Measurements from ENCODE around the gene RHBDF2. TPM values are rescaled to one million over a fixed set of nuclear protein-coding genes. Genes with fewer than 3 reads are reported as not detected.
"Not testable (repeated sequence)": the region's sequence is repeated elsewhere in the genome, so short reads cannot be mapped to it uniquely, and the experiment has no call there.

Gene RHBDF2
- total RNA-seq, 1 donor from 2014 or later, result 3.7 TPM

- H3K9ac ChIP-seq (ENCODE audit: low read depth in 1 of 3, low read length in 3 of 3), result peak overlapping the region in 2 of 3 donors; percentile 50 to 59
- not testable (repeated sequence) for H3K36me3 ChIP-seq (ENCODE audit: control insufficient read depth in 3 of 3, insufficient read depth in 3 of 3, low read length in 3 of 3); H3K9me3 ChIP-seq (ENCODE audit: control insufficient read depth in 3 of 3, low read length in 3 of 3); H3K27me3 ChIP-seq (ENCODE audit: control insufficient read depth in 3 of 3, insufficient read depth in 3 of 3, low read length in 3 of 3)
- H3K4me1 ChIP-seq (ENCODE audit: control insufficient read depth in 3 of 3, insufficient read depth in 3 of 3, low read length in 3 of 3), result peaks cover 56 to 57% (median 56%) of the 10 kb centered on the region in 3 donors
- H3K27ac ChIP-seq (ENCODE audit: low read depth, low read length), result peak overlapping the region; percentile 76
- H3K4me3 ChIP-seq (ENCODE audit: low read length in 3 of 3), result peak overlapping the region in 1 of 3 donors; percentile 35
Measured at GRCh38 chr17:76527016-76527415, 25.8 kb upstream of the RHBDF2 start.

GRCh38 chr17:76525513-76525833, 24.2 kb upstream of the RHBDF2 start:
- Histone ChIP-seq H3K27ac (ENCODE audit: low read depth, low read length) (peak overlapping the region; percentile 36), H3K4me1 (ENCODE audit: control insufficient read depth in 3 of 3, insufficient read depth in 3 of 3, low read length in 3 of 3) (peaks cover 41 to 44% (median 44%) of the 10 kb centered on the region in 3 donors)
- H3K36me3 ChIP-seq (ENCODE audit: control insufficient read depth in 3 of 3, insufficient read depth in 3 of 3, low read length in 3 of 3); H3K9me3 ChIP-seq (ENCODE audit: control insufficient read depth in 3 of 3, low read length in 3 of 3); H3K9ac ChIP-seq (ENCODE audit: low read depth in 1 of 3, low read length in 3 of 3); H3K4me3 ChIP-seq (ENCODE audit: low read length in 3 of 3); H3K27me3 ChIP-seq (ENCODE audit: control insufficient read depth in 3 of 3, insufficient read depth in 3 of 3, low read length in 3 of 3): not testable (repeated sequence)

GRCh38 chr17:76524598-76525512, 23.6 kb upstream of the RHBDF2 start:
- H3K36me3 ChIP-seq (ENCODE audit: control insufficient read depth in 3 of 3, insufficient read depth in 3 of 3, low read length in 3 of 3), result no peaks in the 10 kb centered on the region
- peak overlapping the region in 1 of 3 donors; percentile 50 for H3K9ac ChIP-seq (ENCODE audit: low read depth in 1 of 3, low read length in 3 of 3)
- H3K27ac ChIP-seq (ENCODE audit: low read depth, low read length), result peak overlapping the region; percentile 36
- peaks cover 0 to 4% (median 0%) of the 10 kb centered on the region in 3 donors for H3K27me3 ChIP-seq (ENCODE audit: control insufficient read depth in 3 of 3, insufficient read depth in 3 of 3, low read length in 3 of 3)
- H3K9me3 ChIP-seq (ENCODE audit: control insufficient read depth in 3 of 3, low read length in 3 of 3), result no peaks in the 10 kb centered on the region
- peak overlapping the region in 1 of 3 donors; percentile 13 for H3K4me3 ChIP-seq (ENCODE audit: low read length in 3 of 3)
- peaks cover 35 to 38% (median 38%) of the 10 kb centered on the region in 3 donors for H3K4me1 ChIP-seq (ENCODE audit: control insufficient read depth in 3 of 3, insufficient read depth in 3 of 3, low read length in 3 of 3)

DNA sequence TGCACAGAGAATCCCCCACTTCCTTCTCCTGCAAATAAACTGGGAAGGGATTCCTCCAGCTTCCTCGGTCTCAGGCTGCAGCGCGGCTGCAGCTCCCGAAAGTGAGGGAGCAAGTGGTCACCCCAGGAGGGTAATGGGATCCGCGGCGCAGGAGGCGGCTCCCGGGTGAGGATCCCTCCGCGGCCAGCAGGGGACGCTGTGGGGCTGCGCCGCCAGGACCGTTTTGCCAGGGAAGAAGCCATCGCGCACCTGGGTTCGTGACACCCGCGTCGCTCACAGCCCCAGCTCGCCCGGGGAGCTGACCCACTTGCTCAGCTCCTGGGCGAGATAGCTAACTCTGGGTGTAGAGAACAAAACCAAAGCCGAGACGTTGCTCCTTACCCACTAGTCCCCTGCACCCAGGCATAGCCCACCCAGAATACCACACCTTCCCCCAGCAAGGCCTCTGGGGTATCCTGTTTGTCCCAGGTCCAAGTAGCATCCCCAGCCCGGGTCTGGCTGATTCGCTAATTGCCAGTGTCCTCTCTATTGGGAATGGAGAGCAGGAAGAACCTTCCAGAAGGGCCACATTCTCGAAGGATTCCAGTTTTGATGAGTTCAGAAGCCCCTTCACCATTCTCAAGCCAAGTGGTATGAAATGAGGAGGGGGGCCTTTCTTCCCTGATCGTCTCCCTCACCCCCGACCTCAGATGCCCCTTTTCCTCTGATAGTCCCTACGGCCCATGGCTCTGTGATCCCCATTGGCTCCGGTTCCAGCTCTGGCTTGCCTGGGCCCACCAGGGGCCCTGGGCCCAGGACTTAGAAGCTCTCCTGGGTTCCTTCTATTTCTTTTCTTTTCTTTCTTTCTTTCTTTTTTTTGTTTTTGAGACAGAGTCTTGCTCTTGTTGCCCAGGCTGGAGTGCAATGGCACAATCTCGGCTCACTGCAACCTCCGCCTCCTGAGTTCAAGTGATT, 22.1 kb upstream of the RHBDF2 start:
- Histone ChIP-seq H3K9ac (ENCODE audit: low read depth in 1 of 3, low read length in 3 of 3) (peak overlapping the region in 1 of 3 donors; percentile 62), H3K27me3 (ENCODE audit: control insufficient read depth in 3 of 3, insufficient read depth in 3 of 3, low read length in 3 of 3) (peaks cover 0 to 4% (median 0%) of the 10 kb centered on the region in 3 donors), H3K4me1 (ENCODE audit: control insufficient read depth in 3 of 3, insufficient read depth in 3 of 3, low read length in 3 of 3) (peaks cover 22 to 26% (median 25%) of the 10 kb centered on the region in 3 donors), H3K9me3 (ENCODE audit: control insufficient read depth in 3 of 3, low read length in 3 of 3) (no peaks in the 10 kb centered on the region), H3K27ac (ENCODE audit: low read depth, low read length) (no peak overlapping the region), H3K4me3 (ENCODE audit: low read length in 3 of 3) (peak overlapping the region; percentile 1 to 41 (median 13)), H3K36me3 (ENCODE audit: control insufficient read depth in 3 of 3, insufficient read depth in 3 of 3, low read length in 3 of 3) (no peaks in the 10 kb centered on the region)

DNA sequence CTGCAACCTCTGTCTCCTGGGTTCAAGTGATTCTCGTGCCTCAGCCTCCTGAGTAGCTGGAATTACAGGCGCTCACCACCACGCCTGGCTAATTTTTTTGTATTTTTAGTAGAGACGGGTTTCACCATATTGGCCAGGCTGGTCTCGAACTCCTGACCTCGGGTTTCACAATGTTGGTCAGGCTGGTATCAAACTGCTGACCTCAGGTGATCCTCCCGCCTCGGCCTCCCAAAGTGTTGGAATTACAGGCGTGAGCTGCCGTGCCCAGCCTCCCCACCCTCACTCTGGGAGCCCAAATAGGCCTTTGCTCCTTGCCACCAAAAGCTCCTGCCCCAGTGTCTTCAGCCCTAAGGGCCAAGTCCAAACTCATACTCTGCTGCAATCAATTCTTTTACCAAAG, 20.5 kb upstream of the RHBDF2 start:
- H3K36me3 ChIP-seq (ENCODE audit: control insufficient read depth in 3 of 3, insufficient read depth in 3 of 3, low read length in 3 of 3); H3K27ac ChIP-seq (ENCODE audit: low read depth, low read length); H3K27me3 ChIP-seq (ENCODE audit: control insufficient read depth in 3 of 3, insufficient read depth in 3 of 3, low read length in 3 of 3); H3K9ac ChIP-seq (ENCODE audit: low read depth in 1 of 3, low read length in 3 of 3); H3K4me3 ChIP-seq (ENCODE audit: low read length in 3 of 3); H3K9me3 ChIP-seq (ENCODE audit: control insufficient read depth in 3 of 3, low read length in 3 of 3): not testable (repeated sequence)
- H3K4me1 ChIP-seq (ENCODE audit: control insufficient read depth in 3 of 3, insufficient read depth in 3 of 3, low read length in 3 of 3), result peaks cover 10 to 17% (median 16%) of the 10 kb centered on the region in 3 donors

GRCh38 chr17:76521262-76521661, 20.0 kb upstream of the RHBDF2 start:
- no peak overlapping the region for H3K9ac ChIP-seq (ENCODE audit: low read depth in 1 of 3, low read length in 3 of 3)
- no peaks in the 10 kb centered on the region for H3K36me3 ChIP-seq (ENCODE audit: control insufficient read depth in 3 of 3, insufficient read depth in 3 of 3, low read length in 3 of 3)
- H3K27ac ChIP-seq (ENCODE audit: low read depth, low read length), result no peak overlapping the region
- no peaks in the 10 kb centered on the region for H3K9me3 ChIP-seq (ENCODE audit: control insufficient read depth in 3 of 3, low read length in 3 of 3)
- H3K4me3 ChIP-seq (ENCODE audit: low read length in 3 of 3), result no peak overlapping the region
- peaks cover 0 to 4% (median 0%) of the 10 kb centered on the region in 3 donors for H3K27me3 ChIP-seq (ENCODE audit: control insufficient read depth in 3 of 3, insufficient read depth in 3 of 3, low read length in 3 of 3)
- H3K4me1 ChIP-seq (ENCODE audit: control insufficient read depth in 3 of 3, insufficient read depth in 3 of 3, low read length in 3 of 3), result peaks cover 10 to 17% (median 16%) of the 10 kb centered on the region in 3 donors

GRCh38 chr17:76519048-76519966, 18.1 kb upstream of the RHBDF2 start:
- no peak overlapping the region for H3K27ac ChIP-seq (ENCODE audit: low read depth, low read length)
- peaks cover 12 to 15% (median 14%) of the 10 kb centered on the region in 3 donors for H3K4me1 ChIP-seq (ENCODE audit: control insufficient read depth in 3 of 3, insufficient read depth in 3 of 3, low read length in 3 of 3)
- H3K36me3 ChIP-seq (ENCODE audit: control insufficient read depth in 3 of 3, insufficient read depth in 3 of 3, low read length in 3 of 3), result no peaks in the 10 kb centered on the region
- H3K9me3 ChIP-seq (ENCODE audit: control insufficient read depth in 3 of 3, low read length in 3 of 3), result no peaks in the 10 kb centered on the region
- H3K9ac ChIP-seq (ENCODE audit: low read depth in 1 of 3, low read length in 3 of 3), result no peak overlapping the region
- peaks cover 0 to 4% (median 0%) of the 10 kb centered on the region in 3 donors for H3K27me3 ChIP-seq (ENCODE audit: control insufficient read depth in 3 of 3, insufficient read depth in 3 of 3, low read length in 3 of 3)
- no peak overlapping the region for H3K4me3 ChIP-seq (ENCODE audit: low read length in 3 of 3)

- Histone ChIP-seq H3K4me3 (ENCODE audit: low read length in 3 of 3) (no peak overlapping the region), H3K27me3 (ENCODE audit: control insufficient read depth in 3 of 3, insufficient read depth in 3 of 3, low read length in 3 of 3) (peaks cover 0 to 4% (median 0%) of the 10 kb centered on the region in 3 donors), H3K36me3 (ENCODE audit: control insufficient read depth in 3 of 3, insufficient read depth in 3 of 3, low read length in 3 of 3) (no peaks in the 10 kb centered on the region), H3K27ac (ENCODE audit: low read depth, low read length) (no peak overlapping the region), H3K9ac (ENCODE audit: low read depth in 1 of 3, low read length in 3 of 3) (no peak overlapping the region), H3K4me1 (ENCODE audit: control insufficient read depth in 3 of 3, insufficient read depth in 3 of 3, low read length in 3 of 3) (peaks cover 7 to 9% (median 8%) of the 10 kb centered on the region in 3 donors), H3K9me3 (ENCODE audit: control insufficient read depth in 3 of 3, low read length in 3 of 3) (no peaks in the 10 kb centered on the region)
Measured at GRCh38 chr17:76517638-76518038, 16.4 kb upstream of the RHBDF2 start.

Data from skeletal muscle tissue (tissue), 4 donors.